Measurements from ENCODE around the gene TP53AIP1.
"Not testable (repeated sequence)": the region's sequence is repeated elsewhere in the genome, so short reads cannot be mapped to it uniquely, and the experiment has no call there.

TP53AIP1 gene

GRCh38 chr11:128929991-128930390 is 12.7 kb downstream of the TP53AIP1 start:
- Histone ChIP-seq H3K4me1 (ENCODE audit: control insufficient read depth, insufficient read depth, low read length) (no peaks in the 10 kb centered on the region), H3K9ac (ENCODE audit: low read length) (no peak overlapping the region), H3K27me3 (ENCODE audit: control insufficient read depth, insufficient read depth, low read length) (no peaks in the 10 kb centered on the region), H3K4me3 (ENCODE audit: low read length) (no peak overlapping the region), H3K36me3 (ENCODE audit: control insufficient read depth, insufficient read depth, low read length) (no peaks in the 10 kb centered on the region), H3K27ac (ENCODE audit: low read depth, low read length) (no peak overlapping the region)

GRCh38 chr11:128929468-128929867 is 13.2 kb downstream of the TP53AIP1 start:
- H3K4me3 ChIP-seq (ENCODE audit: low read length) = no peak overlapping the region
- no peak overlapping the region for H3K9ac ChIP-seq (ENCODE audit: low read length)
- H3K4me1 ChIP-seq (ENCODE audit: control insufficient read depth, insufficient read depth, low read length) = no peaks in the 10 kb centered on the region
- no peak overlapping the region for H3K27ac ChIP-seq (ENCODE audit: low read depth, low read length)
- H3K27me3 ChIP-seq (ENCODE audit: control insufficient read depth, insufficient read depth, low read length) = no peaks in the 10 kb centered on the region
- H3K36me3 ChIP-seq (ENCODE audit: control insufficient read depth, insufficient read depth, low read length) = no peaks in the 10 kb centered on the region

GRCh38 chr11:128928400-128928799 is 14.3 kb downstream of the TP53AIP1 start:
- Histone ChIP-seq H3K36me3 (ENCODE audit: control insufficient read depth, insufficient read depth, low read length) (no peaks in the 10 kb centered on the region), H3K4me1 (ENCODE audit: control insufficient read depth, insufficient read depth, low read length) (no peaks in the 10 kb centered on the region), H3K27ac (ENCODE audit: low read depth, low read length) (no peak overlapping the region), H3K27me3 (ENCODE audit: control insufficient read depth, insufficient read depth, low read length) (no peaks in the 10 kb centered on the region), H3K4me3 (ENCODE audit: low read length) (no peak overlapping the region), H3K9ac (ENCODE audit: low read length) (no peak overlapping the region)

- no peaks in the 10 kb centered on the region for H3K27me3 ChIP-seq (ENCODE audit: control insufficient read depth, insufficient read depth, low read length)
- H3K9ac ChIP-seq (ENCODE audit: low read length) = no peak overlapping the region
- H3K4me1 ChIP-seq (ENCODE audit: control insufficient read depth, insufficient read depth, low read length) = no peaks in the 10 kb centered on the region
- H3K4me3 ChIP-seq (ENCODE audit: low read length) = no peak overlapping the region
- no peak overlapping the region for H3K27ac ChIP-seq (ENCODE audit: low read depth, low read length)
- H3K36me3 ChIP-seq (ENCODE audit: control insufficient read depth, insufficient read depth, low read length) = no peaks in the 10 kb centered on the region
These were observed 14.9 kb downstream of the TP53AIP1 start for GRCh38 chr11:128927683-128928336.

GRCh38 chr11:128927108-128927461 is 15.6 kb downstream of the TP53AIP1 start:
- Histone ChIP-seq H3K27ac (ENCODE audit: low read depth, low read length) (no peak overlapping the region), H3K4me3 (ENCODE audit: low read length) (no peak overlapping the region), H3K4me1 (ENCODE audit: control insufficient read depth, insufficient read depth, low read length) (no peaks in the 10 kb centered on the region), H3K27me3 (ENCODE audit: control insufficient read depth, insufficient read depth, low read length) (no peaks in the 10 kb centered on the region), H3K9ac (ENCODE audit: low read length) (no peak overlapping the region), H3K36me3 (ENCODE audit: control insufficient read depth, insufficient read depth, low read length) (no peaks in the 10 kb centered on the region)

- no peak overlapping the region for H3K4me3 ChIP-seq (ENCODE audit: low read length)
- no peaks in the 10 kb centered on the region for H3K36me3 ChIP-seq (ENCODE audit: control insufficient read depth, insufficient read depth, low read length)
- no peaks in the 10 kb centered on the region for H3K4me1 ChIP-seq (ENCODE audit: control insufficient read depth, insufficient read depth, low read length)
- H3K27ac ChIP-seq (ENCODE audit: low read depth, low read length) = no peak overlapping the region
- H3K9ac ChIP-seq (ENCODE audit: low read length) = no peak overlapping the region
- no peaks in the 10 kb centered on the region for H3K27me3 ChIP-seq (ENCODE audit: control insufficient read depth, insufficient read depth, low read length)
These were observed 16.1 kb downstream of the TP53AIP1 start for GRCh38 chr11:128926437-128927107.

- no peaks in the 10 kb centered on the region for H3K4me1 ChIP-seq (ENCODE audit: control insufficient read depth, insufficient read depth, low read length)
- no peaks in the 10 kb centered on the region for H3K27me3 ChIP-seq (ENCODE audit: control insufficient read depth, insufficient read depth, low read length)
- no peak overlapping the region for H3K9ac ChIP-seq (ENCODE audit: low read length)
- H3K36me3 ChIP-seq (ENCODE audit: control insufficient read depth, insufficient read depth, low read length) = no peaks in the 10 kb centered on the region
- no peak overlapping the region for H3K27ac ChIP-seq (ENCODE audit: low read depth, low read length)
- H3K4me3 ChIP-seq (ENCODE audit: low read length) = no peak overlapping the region
These were observed 16.7 kb downstream of the TP53AIP1 start for GRCh38 chr11:128926000-128926399.

GRCh38 chr11:128925250-128925600 is 17.4 kb downstream of the TP53AIP1 start:
- Histone ChIP-seq H3K4me1 (ENCODE audit: control insufficient read depth, insufficient read depth, low read length) (no peaks in the 10 kb centered on the region), H3K4me3 (ENCODE audit: low read length) (no peak overlapping the region), H3K9ac (ENCODE audit: low read length) (no peak overlapping the region), H3K27ac (ENCODE audit: low read depth, low read length) (no peak overlapping the region), H3K27me3 (ENCODE audit: control insufficient read depth, insufficient read depth, low read length) (no peaks in the 10 kb centered on the region), H3K36me3 (ENCODE audit: control insufficient read depth, insufficient read depth, low read length) (no peaks in the 10 kb centered on the region)

- Histone ChIP-seq H3K9ac (ENCODE audit: low read length) (no peak overlapping the region), H3K36me3 (ENCODE audit: control insufficient read depth, insufficient read depth, low read length) (no peaks in the 10 kb centered on the region), H3K4me1 (ENCODE audit: control insufficient read depth, insufficient read depth, low read length) (no peaks in the 10 kb centered on the region), H3K27me3 (ENCODE audit: control insufficient read depth, insufficient read depth, low read length) (no peaks in the 10 kb centered on the region), H3K27ac (ENCODE audit: low read depth, low read length) (no peak overlapping the region), H3K4me3 (ENCODE audit: low read length) (no peak overlapping the region)
These were observed 18.0 kb downstream of the TP53AIP1 start for GRCh38 chr11:128924510-128925249.

GRCh38 chr11:128924104-128924503 is 18.6 kb downstream of the TP53AIP1 start:
- no peak overlapping the region for H3K27ac ChIP-seq (ENCODE audit: low read depth, low read length)
- no peak overlapping the region for H3K9ac ChIP-seq (ENCODE audit: low read length)
- H3K27me3 ChIP-seq (ENCODE audit: control insufficient read depth, insufficient read depth, low read length) = no peaks in the 10 kb centered on the region
- no peaks in the 10 kb centered on the region for H3K36me3 ChIP-seq (ENCODE audit: control insufficient read depth, insufficient read depth, low read length)
- no peak overlapping the region for H3K4me3 ChIP-seq (ENCODE audit: low read length)
- no peaks in the 10 kb centered on the region for H3K4me1 ChIP-seq (ENCODE audit: control insufficient read depth, insufficient read depth, low read length)

- Histone ChIP-seq H3K4me1 (ENCODE audit: control insufficient read depth, insufficient read depth, low read length) (no peaks in the 10 kb centered on the region), H3K36me3 (ENCODE audit: control insufficient read depth, insufficient read depth, low read length) (no peaks in the 10 kb centered on the region), H3K9ac (ENCODE audit: low read length) (no peak overlapping the region), H3K27me3 (ENCODE audit: control insufficient read depth, insufficient read depth, low read length) (no peaks in the 10 kb centered on the region), H3K27ac (ENCODE audit: low read depth, low read length) (no peak overlapping the region), H3K4me3 (ENCODE audit: low read length) (no peak overlapping the region)
These were observed 20.9 kb downstream of the TP53AIP1 start for GRCh38 chr11:128921793-128922192.

- Histone ChIP-seq H3K27ac (ENCODE audit: low read depth, low read length) (no peak overlapping the region), H3K36me3 (ENCODE audit: control insufficient read depth, insufficient read depth, low read length) (no peaks in the 10 kb centered on the region), H3K4me3 (ENCODE audit: low read length) (no peak overlapping the region), H3K4me1 (ENCODE audit: control insufficient read depth, insufficient read depth, low read length) (no peaks in the 10 kb centered on the region), H3K9ac (ENCODE audit: low read length) (no peak overlapping the region), H3K27me3 (ENCODE audit: control insufficient read depth, insufficient read depth, low read length) (no peaks in the 10 kb centered on the region)
These were observed 22.0 kb downstream of the TP53AIP1 start for GRCh38 chr11:128920666-128921065.

GRCh38 chr11:128919635-128920034 is 23.0 kb downstream of the TP53AIP1 start:
- not testable (repeated sequence) for H3K4me3 ChIP-seq (ENCODE audit: low read length); H3K27me3 ChIP-seq (ENCODE audit: control insufficient read depth, insufficient read depth, low read length); H3K4me1 ChIP-seq (ENCODE audit: control insufficient read depth, insufficient read depth, low read length); H3K9ac ChIP-seq (ENCODE audit: low read length); H3K36me3 ChIP-seq (ENCODE audit: control insufficient read depth, insufficient read depth, low read length); H3K27ac ChIP-seq (ENCODE audit: low read depth, low read length)
